ENCODE results near the gene RELT. TPM values are rescaled to one million over a fixed set of nuclear protein-coding genes. Genes with fewer than 3 reads are reported as not detected.

RELT gene
- total RNA-seq, 1 experiment from 2014 or later = 10.1 TPM

- H3K36me3 ChIP-seq = no peaks in the 10 kb centered on the region
- peak; percentile 40 to 41 for DNase-seq
- H3K27ac ChIP-seq = peak overlapping the region; percentile 46
- H3K27me3 ChIP-seq = no peaks in the 10 kb centered on the region
- peak overlapping the region; percentile 81 for H3K4me3 ChIP-seq
- no peaks in the 10 kb centered on the region for H3K4me1 ChIP-seq
- H3K9me3 ChIP-seq (replicated peaks) = no peaks in the 10 kb centered on the region
These were observed 817 bp downstream of the RELT start for GRCh38 chr11:73376803-73377629.

- Histone ChIP-seq H3K27ac (no peak overlapping the region), H3K4me3 (no peak overlapping the region), H3K9me3 (replicated peaks) (no peaks in the 10 kb centered on the region), H3K27me3 (no peaks in the 10 kb centered on the region), H3K36me3 (no peaks in the 10 kb centered on the region), H3K4me1 (no peaks in the 10 kb centered on the region)
- no peak for DNase-seq
These were observed 3.1 kb downstream of the RELT start for GRCh38 chr11:73379189-73379880.

- no peaks in the 10 kb centered on the region; the same call in 1 of the 2 replicates for H3K4me1 ChIP-seq
- H3K9me3 ChIP-seq (replicated peaks) = no peaks in the 10 kb centered on the region
- no peak for DNase-seq
- no peaks in the 10 kb centered on the region for H3K27me3 ChIP-seq
- no peak overlapping the region for H3K4me3 ChIP-seq
- no peak overlapping the region for H3K27ac ChIP-seq
- no peaks in the 10 kb centered on the region for H3K36me3 ChIP-seq
These were observed 4.1 kb downstream of the RELT start for GRCh38 chr11:73380331-73380730.

GRCh38 chr11:73380897-73381410, 4.8 kb downstream of the RELT start:
- Histone ChIP-seq H3K36me3 (no peaks in the 10 kb centered on the region), H3K4me1 (peaks cover 5% of the 10 kb centered on the region; the same call in 1 of the 2 replicates), H3K9me3 (replicated peaks) (no peaks in the 10 kb centered on the region), H3K4me3 (no peak overlapping the region), H3K27me3 (no peaks in the 10 kb centered on the region), H3K27ac (no peak overlapping the region)
- DNase-seq = no peak

GRCh38 chr11:73381589-73381988, 5.4 kb downstream of the RELT start:
- no peak overlapping the region for H3K27ac ChIP-seq

GRCh38 chr11:73382183-73382582, 6.0 kb downstream of the RELT start:
- no peaks in the 10 kb centered on the region for H3K36me3 ChIP-seq
- H3K4me3 ChIP-seq = no peak overlapping the region
- H3K4me1 ChIP-seq = peaks cover 16% of the 10 kb centered on the region
- no peak for DNase-seq
- no peak overlapping the region for H3K27ac ChIP-seq
- no peaks in the 10 kb centered on the region for H3K9me3 ChIP-seq (replicated peaks)
- no peaks in the 10 kb centered on the region for H3K27me3 ChIP-seq

More at GRCh38 chr11:73381589-73381988, 5.4 kb downstream of the RELT start:
- H3K4me3 ChIP-seq = no peak overlapping the region
- no peaks in the 10 kb centered on the region for H3K27me3 ChIP-seq
- peaks cover 10% of the 10 kb centered on the region for H3K4me1 ChIP-seq
- no peak for DNase-seq
- no peaks in the 10 kb centered on the region for H3K9me3 ChIP-seq (replicated peaks)
- no peaks in the 10 kb centered on the region for H3K36me3 ChIP-seq

- Histone ChIP-seq H3K9me3 (replicated peaks) (no peaks in the 10 kb centered on the region), H3K4me1 (peaks cover 21% of the 10 kb centered on the region), H3K27ac (no peak overlapping the region), H3K36me3 (no peaks in the 10 kb centered on the region), H3K4me3 (no peak overlapping the region), H3K27me3 (no peaks in the 10 kb centered on the region)
- DNase-seq = no peak
These were observed 6.5 kb downstream of the RELT start for GRCh38 chr11:73382747-73383146.

- no peak overlapping the region for H3K4me3 ChIP-seq
- H3K4me1 ChIP-seq = peaks cover 29% of the 10 kb centered on the region
- no peaks in the 10 kb centered on the region for H3K36me3 ChIP-seq
- H3K27ac ChIP-seq = no peak overlapping the region
- no peaks in the 10 kb centered on the region for H3K27me3 ChIP-seq
- H3K9me3 ChIP-seq (replicated peaks) = no peaks in the 10 kb centered on the region
- DNase-seq = no peak
These were observed 7.3 kb downstream of the RELT start for GRCh38 chr11:73383249-73384124.

- peaks cover 29% of the 10 kb centered on the region for H3K4me1 ChIP-seq
- H3K36me3 ChIP-seq = no peaks in the 10 kb centered on the region
- no peak overlapping the region for H3K27ac ChIP-seq
- no peak for DNase-seq
- H3K4me3 ChIP-seq = no peak overlapping the region
- H3K9me3 ChIP-seq (replicated peaks) = no peaks in the 10 kb centered on the region
- no peaks in the 10 kb centered on the region for H3K27me3 ChIP-seq
These were observed 7.9 kb downstream of the RELT start for GRCh38 chr11:73384125-73384441.

GRCh38 chr11:73384531-73384871, 8.3 kb downstream of the RELT start:
- Histone ChIP-seq H3K27ac (no peak overlapping the region), H3K4me1 (peaks cover 29% of the 10 kb centered on the region), H3K36me3 (no peaks in the 10 kb centered on the region), H3K4me3 (no peak overlapping the region), H3K9me3 (replicated peaks) (no peaks in the 10 kb centered on the region), H3K27me3 (no peaks in the 10 kb centered on the region)
- no peak for DNase-seq

- Histone ChIP-seq H3K9me3 (replicated peaks) (no peaks in the 10 kb centered on the region), H3K4me1 (peaks cover 29% of the 10 kb centered on the region), H3K27ac (no peak overlapping the region), H3K4me3 (no peak overlapping the region), H3K27me3 (no peaks in the 10 kb centered on the region), H3K36me3 (no peaks in the 10 kb centered on the region)
- DNase-seq = no peak
These were observed 8.9 kb downstream of the RELT start for GRCh38 chr11:73384872-73385689.

GRCh38 chr11:73386016-73386415, 9.8 kb downstream of the RELT start:
- Histone ChIP-seq H3K9me3 (replicated peaks) (no peaks in the 10 kb centered on the region), H3K4me1 (peaks cover 29% of the 10 kb centered on the region), H3K4me3 (no peak overlapping the region), H3K27me3 (no peaks in the 10 kb centered on the region), H3K27ac (no peak overlapping the region), H3K36me3 (no peaks in the 10 kb centered on the region)
- DNase-seq = peak in 1 of 2 experiments; percentile 27

- Histone ChIP-seq H3K4me3 (no peak overlapping the region), H3K36me3 (no peaks in the 10 kb centered on the region), H3K27ac (no peak overlapping the region), H3K27me3 (no peaks in the 10 kb centered on the region), H3K9me3 (replicated peaks) (no peaks in the 10 kb centered on the region), H3K4me1 (peaks cover 29% of the 10 kb centered on the region)
- no peak for DNase-seq
These were observed 10.3 kb downstream of the RELT start for GRCh38 chr11:73386546-73386945.
